H54 (cell line): ENCODE results near the gene IFI44.

Source experiments
- DNase-seq: peaks from one replicate; pipeline ENCODE4 v3.0.0; 2011; ENCODE audit warnings: low spot score, mixed read lengths; ENCODE audit not compliant: insufficient read length
- FAIRE-seq: peaks from 3 replicates; lab custom pipeline; 2011; peaks lifted over from hg19 to GRCh38; lab: Jason Lieb, UNC
- POLR2A ChIP-seq: IDR thresholded peaks from 2 replicates; pipeline ENCODE4 v1.6.1; 2011; ENCODE audit warnings: low read depth, mild to moderate bottlenecking, low read length

Gene IFI44

GRCh38 chr1:78702426-78702825, 52.8 kb downstream of the IFI44 start:
- TF ChIP-seq POLR2A = no peak
- DNase-seq (no peak), FAIRE-seq (no peak)

- no peak for TF ChIP-seq POLR2A
- no peak for DNase-seq
- FAIRE-seq = no peak
These were observed 54.2 kb downstream of the IFI44 start for GRCh38 chr1:78703806-78704205.

- FAIRE-seq (no peak), DNase-seq (no peak)
- no peak for TF ChIP-seq POLR2A
These were observed 62.9 kb downstream of the IFI44 start for GRCh38 chr1:78712467-78713051.

GRCh38 chr1:78713297-78713696, 63.7 kb downstream of the IFI44 start:
- no peak for DNase-seq
- FAIRE-seq = no peak
- TF ChIP-seq POLR2A = no peak
